Body of pancreas (tissue), 4 donors: Measurements from ENCODE around the gene TMEM63A.
"Not testable (repeated sequence)": the region's sequence is repeated elsewhere in the genome, so short reads cannot be mapped to it uniquely, and the experiment has no call there.

Source experiments
- POLR2A ChIP-seq, 3 donors: fragments of 450-650 bp; IDR thresholded peaks; one replicate each; pipeline ENCODE4 v1.6.1; 2016; ENCODE audit warnings: antibody characterized with exemption in 3 of 3, mild to moderate bottlenecking in 2 of 3
- TF ChIP-seq, protein P1 (sequence below), 7 experiments: fragments of 450-650 bp in 4 of 7; fragments of 200-600 bp in 3 of 7; sonication (generic) in 3 of 7; IDR thresholded peaks; one replicate each; pipeline ENCODE4 v1.5.1; 2016 to 2019; ENCODE audit warnings: antibody characterized with exemption in 7 of 7

DNA sequence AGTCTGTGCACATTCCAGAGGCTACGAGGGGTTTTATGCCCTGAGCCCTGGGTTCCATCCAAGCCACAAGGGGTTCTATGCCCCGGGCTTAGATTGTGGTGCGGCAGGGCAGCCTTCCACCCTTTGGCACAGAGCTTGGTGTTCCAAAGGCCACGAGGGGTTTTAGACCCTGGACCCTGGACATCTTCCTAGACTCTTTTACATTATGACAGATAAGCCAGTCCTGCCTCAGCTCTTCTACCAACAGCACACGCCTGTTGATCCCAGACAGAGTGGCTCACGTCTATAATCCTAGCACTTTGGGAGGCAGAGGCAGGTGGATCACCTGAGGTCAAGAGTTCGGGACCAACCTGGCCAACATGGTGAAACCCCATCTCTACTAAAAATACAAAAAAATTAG lies 81.0 kb downstream of the TMEM63A start:
- TF ChIP-seq, protein P1, sequence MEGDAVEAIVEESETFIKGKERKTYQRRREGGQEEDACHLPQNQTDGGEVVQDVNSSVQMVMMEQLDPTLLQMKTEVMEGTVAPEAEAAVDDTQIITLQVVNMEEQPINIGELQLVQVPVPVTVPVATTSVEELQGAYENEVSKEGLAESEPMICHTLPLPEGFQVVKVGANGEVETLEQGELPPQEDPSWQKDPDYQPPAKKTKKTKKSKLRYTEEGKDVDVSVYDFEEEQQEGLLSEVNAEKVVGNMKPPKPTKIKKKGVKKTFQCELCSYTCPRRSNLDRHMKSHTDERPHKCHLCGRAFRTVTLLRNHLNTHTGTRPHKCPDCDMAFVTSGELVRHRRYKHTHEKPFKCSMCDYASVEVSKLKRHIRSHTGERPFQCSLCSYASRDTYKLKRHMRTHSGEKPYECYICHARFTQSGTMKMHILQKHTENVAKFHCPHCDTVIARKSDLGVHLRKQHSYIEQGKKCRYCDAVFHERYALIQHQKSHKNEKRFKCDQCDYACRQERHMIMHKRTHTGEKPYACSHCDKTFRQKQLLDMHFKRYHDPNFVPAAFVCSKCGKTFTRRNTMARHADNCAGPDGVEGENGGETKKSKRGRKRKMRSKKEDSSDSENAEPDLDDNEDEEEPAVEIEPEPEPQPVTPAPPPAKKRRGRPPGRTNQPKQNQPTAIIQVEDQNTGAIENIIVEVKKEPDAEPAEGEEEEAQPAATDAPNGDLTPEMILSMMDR (IDR thresholded peaks at IDR 0.05): not testable (repeated sequence)
- not testable (repeated sequence) for TF ChIP-seq POLR2A (IDR thresholded peaks at IDR 0.05)
